Endothelial cell of umbilical vein (primary cell): Measurements from ENCODE around the gene TPRX2.

Source experiments
- EZH2 ChIP-seq: IDR thresholded peaks from 2 replicates; pipeline ENCODE4 v1.6.1; 2012; ENCODE audit warnings: borderline replicate concordance, low read depth, mild to moderate bottlenecking, moderate library complexity, low read length, inconsistent platforms; ENCODE audit not compliant: severe bottlenecking
- FOS ChIP-seq: IDR thresholded peaks from 2 replicates; pipeline ENCODE4 v1.6.1; 2011; ENCODE audit warnings: mild to moderate bottlenecking, low read length, moderate library complexity, borderline replicate concordance; ENCODE audit not compliant: insufficient read depth
- GATA2 ChIP-seq: IDR thresholded peaks from 2 replicates; pipeline ENCODE4 v1.7.0; 2011; ENCODE audit warnings: low read depth, mild to moderate bottlenecking, moderate library complexity, mixed read lengths, low read length; ENCODE audit not compliant: insufficient read length, insufficient read depth
- JUN ChIP-seq: IDR thresholded peaks from 2 replicates; pipeline ENCODE4 v1.6.1; 2011; ENCODE audit warnings: borderline replicate concordance, low read depth; ENCODE audit not compliant: insufficient read length, insufficient read depth
- MYC ChIP-seq: IDR thresholded peaks from one replicate; pipeline ENCODE4 v1.6.1; 2011; ENCODE audit warnings: mild to moderate bottlenecking, low read depth, low read length
- POLR2A ChIP-seq: IDR thresholded peaks from 2 replicates; pipeline ENCODE4 v1.6.1; 2012; ENCODE audit warnings: low read depth, mild to moderate bottlenecking, control low read depth, low read length
- POLR2AphosphoS5 ChIP-seq: IDR thresholded peaks from 2 replicates; pipeline ENCODE4 v1.6.1; 2012; ENCODE audit warnings: low read depth, mild to moderate bottlenecking, control low read depth, low read length, moderate library complexity; ENCODE audit not compliant: insufficient read depth
- TF ChIP-seq, protein P1 (sequence below), 2 donors: IDR thresholded peaks; 1 replicate in 1 of 2; 2 replicates in 1 of 2; pipeline ENCODE4 v1.5.1; 2011; ENCODE audit warnings: low read length in 2 of 2, mild to moderate bottlenecking in 2 of 2, moderate library complexity in 2 of 2, control low read depth in 1 of 2, inconsistent platforms in 1 of 2, low read depth in 1 of 2; ENCODE audit not compliant: insufficient read depth in 1 of 2; ENCODE audit errors: extremely low read depth in 1 of 2
- TF ChIP-seq, protein P2 (sequence below): IDR thresholded peaks from 2 replicates; pipeline ENCODE4 v1.6.1; 2011; ENCODE audit not compliant: insufficient read depth, insufficient read length

GRCh38 chr19:47899335-47899734 lies 40.3 kb downstream of the TPRX2 start:
- TF ChIP-seq POLR2A (no peak), EZH2 (no peak), POLR2AphosphoS5 (no peak), MYC (no peak), JUN (no peak), FOS (no peak), GATA2 (no peak)
- TF ChIP-seq, protein P1, sequence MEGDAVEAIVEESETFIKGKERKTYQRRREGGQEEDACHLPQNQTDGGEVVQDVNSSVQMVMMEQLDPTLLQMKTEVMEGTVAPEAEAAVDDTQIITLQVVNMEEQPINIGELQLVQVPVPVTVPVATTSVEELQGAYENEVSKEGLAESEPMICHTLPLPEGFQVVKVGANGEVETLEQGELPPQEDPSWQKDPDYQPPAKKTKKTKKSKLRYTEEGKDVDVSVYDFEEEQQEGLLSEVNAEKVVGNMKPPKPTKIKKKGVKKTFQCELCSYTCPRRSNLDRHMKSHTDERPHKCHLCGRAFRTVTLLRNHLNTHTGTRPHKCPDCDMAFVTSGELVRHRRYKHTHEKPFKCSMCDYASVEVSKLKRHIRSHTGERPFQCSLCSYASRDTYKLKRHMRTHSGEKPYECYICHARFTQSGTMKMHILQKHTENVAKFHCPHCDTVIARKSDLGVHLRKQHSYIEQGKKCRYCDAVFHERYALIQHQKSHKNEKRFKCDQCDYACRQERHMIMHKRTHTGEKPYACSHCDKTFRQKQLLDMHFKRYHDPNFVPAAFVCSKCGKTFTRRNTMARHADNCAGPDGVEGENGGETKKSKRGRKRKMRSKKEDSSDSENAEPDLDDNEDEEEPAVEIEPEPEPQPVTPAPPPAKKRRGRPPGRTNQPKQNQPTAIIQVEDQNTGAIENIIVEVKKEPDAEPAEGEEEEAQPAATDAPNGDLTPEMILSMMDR (IDR thresholded peaks at IDR 0.05; ENCODE audit: extremely low read depth in 1 of 2, insufficient read depth in 1 of 2, low read depth in 1 of 2, low read length in 2 of 2) = no peak
- TF ChIP-seq, protein P2, sequence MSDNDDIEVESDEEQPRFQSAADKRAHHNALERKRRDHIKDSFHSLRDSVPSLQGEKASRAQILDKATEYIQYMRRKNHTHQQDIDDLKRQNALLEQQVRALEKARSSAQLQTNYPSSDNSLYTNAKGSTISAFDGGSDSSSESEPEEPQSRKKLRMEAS = no peak
